GM19238 (cell line): Measurements from ENCODE around the gene CPVL.

Experiments
- DNase-seq: peaks from one replicate; pipeline ENCODE4 v3.0.0; 2011; ENCODE audit warnings: low spot score; ENCODE audit not compliant: insufficient read length

Gene CPVL

GRCh38 chr7:29007127-29007526 lies 139.2 kb downstream of the CPVL start:
- DNase-seq = no peak

GRCh38 chr7:29005829-29006228 lies 140.5 kb downstream of the CPVL start:
- DNase-seq = no peak

- no peak for DNase-seq
Measured at GRCh38 chr7:29005406-29005805, 140.9 kb downstream of the CPVL start.

- DNase-seq = no peak
Measured at GRCh38 chr7:29003703-29004102, 142.6 kb downstream of the CPVL start.

- no peak for DNase-seq
Measured at GRCh38 chr7:29000717-29001076, 145.6 kb downstream of the CPVL start.

GRCh38 chr7:28999895-29000716 lies 146.2 kb downstream of the CPVL start:
- DNase-seq = no peak

GRCh38 chr7:28999427-28999826 lies 146.9 kb downstream of the CPVL start:
- DNase-seq = no peak

GRCh38 chr7:28998105-28998504 lies 148.2 kb downstream of the CPVL start:
- DNase-seq = no peak

GRCh38 chr7:28996836-28997235 lies 149.5 kb downstream of the CPVL start:
- DNase-seq = no peak

GRCh38 chr7:28993371-28993770 lies 153.0 kb downstream of the CPVL start:
- DNase-seq = no peak

GRCh38 chr7:28992798-28993197 lies 153.5 kb downstream of the CPVL start:
- no peak for DNase-seq

GRCh38 chr7:28990200-28990960 lies 156.0 kb downstream of the CPVL start:
- DNase-seq = no peak

- no peak for DNase-seq
Measured at GRCh38 chr7:28989211-28989980, 156.9 kb downstream of the CPVL start.

- no peak for DNase-seq
Measured at GRCh38 chr7:28988810-28989209, 157.5 kb downstream of the CPVL start.

- DNase-seq = no peak
Measured at GRCh38 chr7:28988091-28988490, 158.2 kb downstream of the CPVL start.

- DNase-seq = no peak
Measured at GRCh38 chr7:28986765-28987110, 159.6 kb downstream of the CPVL start.

- no peak for DNase-seq
Measured at GRCh38 chr7:28986028-28986764, 160.1 kb downstream of the CPVL start.

GRCh38 chr7:28984631-28985030 lies 161.7 kb downstream of the CPVL start:
- no peak for DNase-seq

GRCh38 chr7:28984217-28984616 lies 162.1 kb downstream of the CPVL start:
- DNase-seq = no peak

- DNase-seq = no peak
Measured at GRCh38 chr7:28983396-28984190, 162.7 kb downstream of the CPVL start.

- DNase-seq = no peak
Measured at GRCh38 chr7:28981161-28981465, 165.2 kb downstream of the CPVL start.
